Stimulated activated CD4-positive, alpha-beta T cell treated with anti-CD3 and anti-CD28 coated beads, Interleukin-2, amount 100 ng/mL, for 48 hours (primary cell): ENCODE measurements around the gene SENP1.

ENCODE experiments used
- DNase-seq, 2 donors: peaks; one replicate each; pipeline ENCODE4 v3.0.0-alpha.2; 2020

Gene SENP1

DNA sequence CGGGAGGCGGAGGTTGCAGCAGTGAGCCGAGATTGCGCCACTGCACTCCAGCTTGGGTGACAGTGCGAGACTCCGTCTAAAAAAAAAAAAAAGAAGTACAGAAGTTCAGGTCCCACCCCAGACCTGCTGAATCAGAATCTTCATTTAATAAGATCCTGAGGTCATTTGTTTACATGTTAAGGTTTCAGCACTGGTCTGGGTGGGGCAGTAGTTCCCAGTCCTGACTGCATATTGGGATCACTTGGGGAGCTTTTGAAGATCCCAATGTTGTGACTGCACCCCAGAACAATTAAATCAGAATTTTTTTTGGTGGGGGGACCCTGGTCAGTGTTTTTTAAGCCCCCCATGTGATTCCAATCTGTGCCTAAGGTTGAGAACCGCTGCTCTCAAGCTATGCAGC is 89.9 kb downstream of the SENP1 start:
- no peak for DNase-seq

DNA sequence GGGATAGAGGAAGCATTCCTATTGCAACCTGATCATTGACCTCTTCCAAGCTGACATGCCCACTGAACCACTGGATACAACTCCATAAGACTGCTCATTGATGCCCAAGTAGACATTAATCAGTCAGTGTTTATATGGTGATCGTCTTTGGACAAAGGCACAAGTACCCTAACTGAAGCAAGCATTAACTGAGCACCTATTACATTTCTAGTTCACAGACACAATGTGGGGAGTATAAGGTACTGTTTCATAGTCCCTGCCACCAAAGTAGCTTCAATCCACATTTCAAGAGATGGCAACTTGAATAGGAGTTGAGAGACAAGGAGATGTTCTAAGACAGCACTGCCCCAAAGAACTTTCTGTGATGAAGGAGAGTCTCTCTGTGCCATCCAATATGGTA is 90.8 kb downstream of the SENP1 start:
- DNase-seq: no peak

DNA sequence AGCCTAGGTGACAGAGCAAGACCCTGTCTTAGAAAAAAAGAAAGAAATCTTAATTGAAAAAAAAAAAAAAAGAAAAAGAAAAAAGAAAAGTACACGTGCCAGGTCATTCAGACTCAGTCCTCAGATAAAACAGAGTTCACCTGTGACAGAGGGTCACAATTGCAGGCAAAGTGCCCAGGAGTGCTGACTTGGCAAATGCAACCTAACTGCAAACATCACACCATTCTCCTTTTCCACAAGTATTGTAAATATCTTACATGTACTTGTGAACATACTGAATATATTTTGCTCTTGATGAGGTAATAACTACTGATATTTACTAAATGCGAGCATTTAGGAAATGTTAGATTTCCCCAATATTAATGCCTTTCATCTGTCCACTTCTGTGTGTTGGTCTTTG is 92.6 kb downstream of the SENP1 start:
- no peak for DNase-seq

DNA sequence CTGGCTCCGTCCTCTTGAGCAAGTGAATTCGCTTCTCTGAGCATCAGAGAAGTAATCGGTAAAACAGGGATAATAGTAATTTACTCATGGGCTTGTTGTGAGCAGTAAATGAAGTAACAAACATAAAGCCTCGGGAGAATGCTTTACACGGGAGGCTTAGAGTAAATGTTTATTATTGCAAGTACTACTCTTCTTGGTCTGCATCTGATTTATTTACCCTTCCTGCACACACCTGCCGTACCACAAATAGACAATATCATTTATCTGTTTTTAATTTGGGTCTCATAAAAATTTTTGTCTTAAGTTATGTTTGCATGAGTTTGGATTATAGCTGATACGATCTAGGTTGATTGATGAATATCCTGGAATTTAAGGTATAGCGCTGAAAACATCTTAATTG is 93.8 kb downstream of the SENP1 start:
- DNase-seq: no peak

DNA sequence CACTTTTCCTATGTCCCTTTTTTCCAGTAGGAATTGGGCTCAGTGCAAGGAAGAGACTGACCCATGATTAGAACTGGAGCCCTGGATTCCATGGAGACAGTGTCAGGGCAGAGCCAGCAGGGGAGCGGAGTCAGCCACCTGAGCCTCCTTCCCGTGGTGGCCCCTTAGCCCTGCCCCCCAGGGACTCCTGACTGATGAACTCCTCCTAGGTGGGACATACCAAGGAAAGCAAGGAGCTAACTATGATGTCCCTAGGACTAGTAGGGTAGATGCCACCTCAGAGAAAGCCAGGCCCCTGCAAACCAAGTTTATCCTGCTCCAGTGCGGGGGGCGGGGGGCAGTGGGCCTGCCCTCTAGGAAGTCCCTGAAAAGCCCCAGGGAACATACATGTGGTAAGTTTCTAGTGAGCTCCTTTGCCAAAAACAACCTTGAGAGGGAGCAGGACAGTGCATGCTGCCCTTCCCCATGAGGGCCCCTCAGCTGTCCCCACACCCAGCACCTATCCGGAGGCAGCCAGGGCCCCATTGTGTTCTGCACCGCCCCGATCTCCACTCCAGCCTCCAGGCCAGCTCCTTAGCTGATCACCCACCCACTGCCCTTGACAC is 95.4 kb downstream of the SENP1 start:
- no peak for DNase-seq

DNA sequence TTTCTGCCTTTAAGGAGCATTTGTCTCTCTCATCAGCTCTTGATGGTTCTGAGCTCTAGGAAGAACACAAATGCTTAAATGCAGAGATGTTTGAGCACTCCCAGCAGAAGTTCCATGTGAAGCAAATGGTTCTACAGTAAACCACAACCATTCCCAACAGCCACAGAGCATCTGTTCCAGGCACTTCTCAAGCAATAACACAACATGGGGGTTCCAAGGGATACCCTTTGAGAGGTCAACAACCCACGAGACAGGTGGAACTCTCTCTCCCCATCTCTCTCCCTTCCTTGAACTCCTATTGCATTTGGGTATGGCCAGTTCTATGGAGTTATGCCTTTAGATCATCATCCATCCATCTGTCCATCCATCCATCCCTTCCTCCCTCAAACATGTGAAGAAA is 96.4 kb downstream of the SENP1 start:
- DNase-seq: no peak

DNA sequence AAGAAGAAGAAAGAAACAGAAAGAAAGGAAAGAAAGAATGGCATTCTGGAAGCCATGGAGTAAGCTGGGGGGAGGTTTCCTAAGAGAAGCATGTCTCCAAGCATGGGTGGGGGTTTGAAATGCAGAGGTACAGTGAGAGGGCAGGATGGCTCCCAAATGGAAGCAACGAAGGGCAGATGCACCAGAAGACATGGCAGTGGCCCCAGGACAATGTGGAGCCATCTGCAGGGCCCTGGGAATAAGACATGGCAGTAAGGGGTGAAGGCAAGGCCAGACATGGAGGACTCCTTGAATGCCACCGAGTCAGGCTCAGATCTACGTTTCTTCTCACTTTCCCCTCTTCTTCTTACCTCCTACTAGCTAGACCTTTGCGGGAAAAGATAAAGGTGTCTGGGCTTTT is 96.9 kb downstream of the SENP1 start:
- no peak for DNase-seq

DNA sequence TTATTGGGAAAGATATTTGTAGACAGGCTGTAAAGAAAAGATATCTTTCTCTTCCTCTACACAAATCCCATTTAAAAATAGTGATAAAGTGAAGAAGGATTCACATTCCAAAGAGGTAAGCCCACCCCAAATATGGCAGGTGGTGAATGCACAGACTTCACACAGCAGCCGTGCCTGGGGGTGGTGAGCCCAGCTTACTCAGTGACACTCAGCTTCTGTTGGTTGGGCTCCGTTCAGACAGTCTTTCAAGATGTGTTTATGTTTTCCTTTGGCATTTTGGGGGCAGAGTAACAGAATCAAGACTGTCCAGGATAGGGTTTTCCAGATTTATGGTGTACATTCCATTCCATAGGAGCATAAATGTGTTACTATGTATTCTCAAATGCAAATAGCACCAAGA is 97.5 kb downstream of the SENP1 start:
- DNase-seq: no peak

DNA sequence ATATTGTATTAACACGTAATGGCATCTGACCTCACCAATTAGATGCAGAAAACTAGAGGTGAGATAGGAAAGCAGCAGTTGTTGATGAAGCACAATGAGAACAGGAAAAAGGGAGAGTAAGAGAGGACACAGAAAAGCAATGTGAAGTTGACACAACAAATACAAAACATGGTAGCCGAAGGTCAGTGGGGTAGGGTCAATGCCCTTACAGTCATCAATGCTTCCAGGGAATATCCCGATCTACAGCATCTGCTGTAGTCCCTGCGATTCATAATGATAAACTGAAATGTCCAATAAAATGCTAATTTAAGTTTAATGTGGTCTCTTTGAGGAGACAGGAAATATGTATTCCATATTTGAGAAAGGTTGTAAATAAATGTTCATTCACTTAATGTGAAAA is 98.7 kb downstream of the SENP1 start:
- DNase-seq: no peak

DNA sequence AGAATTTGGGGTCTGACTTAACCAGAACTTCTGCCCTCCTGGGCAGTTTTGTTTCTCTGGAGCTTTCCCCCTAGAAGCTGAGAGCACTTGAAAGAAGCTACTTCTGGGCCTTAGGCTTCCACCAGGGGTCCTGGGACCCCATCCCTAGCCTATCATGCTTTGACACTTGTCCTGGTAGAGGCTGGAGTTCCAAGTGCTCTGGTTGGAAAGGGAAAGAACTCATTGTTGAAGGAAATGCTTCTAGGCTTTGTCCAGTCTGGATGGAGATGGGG is 100.2 kb downstream of the SENP1 start:
- no peak for DNase-seq

DNA sequence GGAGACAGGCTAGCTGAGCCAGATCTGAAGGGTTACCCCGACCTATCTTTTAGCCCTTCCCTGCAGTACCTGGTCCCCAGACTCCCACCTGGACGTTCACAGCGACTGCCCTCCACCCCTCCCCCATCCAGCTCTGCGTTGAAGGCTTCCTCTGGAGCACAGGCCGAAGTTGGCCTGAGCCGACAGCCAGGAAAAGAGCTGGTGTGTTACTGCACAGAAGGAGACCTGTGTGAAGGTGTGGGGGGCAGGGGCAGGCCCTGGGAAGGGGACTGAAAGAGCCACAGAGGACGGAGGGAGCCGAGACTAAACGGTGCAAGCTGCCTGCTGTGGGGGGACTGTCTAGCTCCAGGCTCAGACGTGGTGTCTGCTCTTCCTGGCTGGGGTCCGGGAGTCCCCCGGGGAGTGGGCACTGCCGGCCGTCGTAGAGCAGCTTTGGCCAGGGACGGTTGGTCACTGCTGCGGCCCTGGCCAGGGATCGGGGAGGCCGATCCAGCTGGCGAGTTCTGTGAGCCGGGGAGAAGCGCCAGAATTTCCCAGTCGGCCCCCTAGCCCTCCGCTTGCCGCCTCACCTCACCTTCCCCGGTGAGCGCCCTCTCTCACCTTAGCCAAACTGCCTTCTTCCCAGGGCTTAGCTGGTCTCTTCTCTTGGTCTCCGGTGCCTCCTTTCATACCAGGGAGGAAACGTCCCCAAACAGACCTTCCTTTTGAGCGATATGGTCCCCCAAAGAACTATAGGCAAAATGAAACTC is 100.7 kb downstream of the SENP1 start:
- no peak for DNase-seq

DNA sequence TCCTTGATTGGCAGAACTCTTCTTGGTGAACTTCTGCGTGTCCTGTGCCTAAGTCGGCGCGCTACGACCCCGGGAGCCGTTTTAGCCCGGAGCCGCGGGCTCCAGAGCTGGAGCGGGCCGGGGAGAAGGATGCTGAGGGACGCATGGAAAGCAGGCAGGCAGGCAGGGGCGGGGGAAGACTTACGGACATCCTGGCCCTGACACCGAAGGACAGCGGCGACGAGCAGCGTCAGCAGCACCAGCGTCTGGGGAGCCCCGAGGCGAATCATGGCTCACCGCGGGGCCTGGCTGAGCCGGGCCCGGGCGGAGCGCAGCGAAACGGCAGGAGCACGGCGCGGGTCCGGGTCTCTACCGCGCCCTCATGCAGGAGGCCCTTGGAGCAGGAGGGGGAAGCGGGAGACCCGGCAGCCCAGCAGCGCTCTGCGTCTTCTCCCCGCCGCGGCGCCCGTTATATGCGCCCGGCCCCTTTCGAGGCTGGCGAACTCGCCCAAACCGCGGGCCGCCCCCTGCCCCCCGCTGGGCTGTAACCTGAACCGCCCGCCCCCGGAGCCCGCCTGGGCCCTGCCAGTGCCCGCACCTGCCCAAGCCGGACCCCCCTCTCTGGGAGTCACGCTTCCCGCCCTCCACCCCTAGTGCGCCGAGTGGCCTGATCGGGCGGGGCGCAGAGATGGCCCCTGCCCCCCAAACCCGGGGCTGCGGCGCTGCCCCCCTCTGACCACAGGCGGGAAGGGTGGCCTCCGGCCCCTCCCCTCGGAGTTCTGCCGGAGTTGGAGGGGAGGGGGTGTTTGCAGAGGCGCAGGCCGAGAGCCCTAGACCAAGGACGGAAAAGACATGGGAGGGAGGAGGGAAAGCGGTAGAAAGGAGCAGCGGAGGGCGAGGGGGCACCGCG is 101.6 kb downstream of the SENP1 start, which contains the start of gene COL2A1:
TSS of gene COL2A1 (minus strand) at position 424 of the 889 bp plus-strand sequence. CDS start at position 269, 155 bp downstream.
- DNase-seq: peak in 1 of 2 donors; percentile 39

DNA sequence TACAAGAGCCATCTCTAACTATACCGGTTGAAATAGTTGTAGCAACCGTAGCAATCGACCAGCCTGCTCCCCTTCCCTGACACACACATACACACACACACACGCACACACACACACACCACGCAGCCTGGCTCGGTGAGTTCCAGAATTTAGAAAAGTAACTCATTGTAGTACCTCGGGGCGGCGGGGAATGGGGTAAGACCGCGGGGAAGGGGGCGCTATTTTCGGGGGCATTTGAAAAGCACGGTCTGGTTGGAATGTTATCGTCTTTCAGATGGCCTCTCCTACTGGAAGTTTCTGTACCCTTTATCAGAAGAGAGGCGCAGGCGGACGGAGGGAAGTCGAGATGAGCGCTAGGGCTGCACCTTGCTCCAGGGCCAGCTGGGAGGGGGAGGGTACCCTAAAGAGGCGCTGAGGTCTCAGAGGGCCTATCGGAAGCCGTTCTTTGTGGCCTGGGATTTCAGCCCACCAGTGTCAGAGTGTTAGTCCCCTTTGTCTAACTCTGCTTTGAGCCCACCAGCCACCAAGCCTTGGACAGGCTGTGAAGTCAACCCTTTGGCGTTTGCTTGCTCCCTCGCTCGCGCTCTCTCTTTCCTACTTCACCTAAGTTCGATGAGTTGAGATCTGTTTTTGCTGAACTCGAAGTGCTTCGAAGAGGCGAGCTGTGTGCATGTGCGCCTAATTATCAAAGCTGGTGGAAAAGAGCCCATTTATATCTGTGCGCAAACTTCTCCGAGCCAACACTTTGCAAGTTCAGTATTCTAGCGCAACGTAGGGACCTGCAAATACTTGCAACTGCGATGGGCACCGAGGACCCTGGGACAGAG is 102.4 kb downstream of the SENP1 start:
- DNase-seq: no peak

DNA sequence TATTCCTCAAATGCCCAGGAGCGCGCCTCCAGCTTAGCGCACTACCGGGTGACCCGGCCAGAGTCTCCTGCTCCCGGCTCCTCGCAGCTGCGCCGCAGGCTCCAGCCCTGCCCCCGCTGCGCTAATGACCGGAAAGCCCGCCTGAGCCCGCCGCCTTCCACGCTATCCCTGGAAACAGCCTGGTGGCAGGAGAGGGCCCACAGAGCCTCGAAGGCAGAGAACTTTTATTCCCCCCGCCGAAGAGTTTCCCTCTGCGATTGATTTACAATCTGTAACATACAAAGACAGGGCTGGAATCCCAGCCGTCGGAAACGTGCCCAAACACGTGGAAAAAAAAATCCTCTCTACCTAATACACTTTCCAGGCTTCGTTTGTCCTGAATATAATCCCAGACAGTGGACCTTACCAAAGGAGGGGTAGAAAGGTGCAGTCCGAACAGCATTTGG is 103.1 kb downstream of the SENP1 start:
- DNase-seq: no peak

DNA sequence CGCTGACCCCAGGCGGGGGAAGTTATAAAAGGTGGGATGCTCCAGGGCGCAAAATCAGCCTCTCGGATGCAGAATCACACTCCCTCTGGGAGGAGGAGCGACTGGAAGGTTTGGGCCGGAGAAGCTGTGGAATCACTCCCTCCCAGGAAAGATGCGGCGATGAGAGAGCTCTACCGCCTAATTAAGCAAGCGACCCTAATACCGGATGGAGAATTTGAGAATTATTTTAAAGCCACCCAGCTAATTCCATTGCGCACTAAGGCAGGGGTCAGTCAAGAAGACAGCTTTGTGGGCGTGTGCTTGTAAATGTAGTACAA is 103.5 kb downstream of the SENP1 start:
- DNase-seq: no peak

DNA sequence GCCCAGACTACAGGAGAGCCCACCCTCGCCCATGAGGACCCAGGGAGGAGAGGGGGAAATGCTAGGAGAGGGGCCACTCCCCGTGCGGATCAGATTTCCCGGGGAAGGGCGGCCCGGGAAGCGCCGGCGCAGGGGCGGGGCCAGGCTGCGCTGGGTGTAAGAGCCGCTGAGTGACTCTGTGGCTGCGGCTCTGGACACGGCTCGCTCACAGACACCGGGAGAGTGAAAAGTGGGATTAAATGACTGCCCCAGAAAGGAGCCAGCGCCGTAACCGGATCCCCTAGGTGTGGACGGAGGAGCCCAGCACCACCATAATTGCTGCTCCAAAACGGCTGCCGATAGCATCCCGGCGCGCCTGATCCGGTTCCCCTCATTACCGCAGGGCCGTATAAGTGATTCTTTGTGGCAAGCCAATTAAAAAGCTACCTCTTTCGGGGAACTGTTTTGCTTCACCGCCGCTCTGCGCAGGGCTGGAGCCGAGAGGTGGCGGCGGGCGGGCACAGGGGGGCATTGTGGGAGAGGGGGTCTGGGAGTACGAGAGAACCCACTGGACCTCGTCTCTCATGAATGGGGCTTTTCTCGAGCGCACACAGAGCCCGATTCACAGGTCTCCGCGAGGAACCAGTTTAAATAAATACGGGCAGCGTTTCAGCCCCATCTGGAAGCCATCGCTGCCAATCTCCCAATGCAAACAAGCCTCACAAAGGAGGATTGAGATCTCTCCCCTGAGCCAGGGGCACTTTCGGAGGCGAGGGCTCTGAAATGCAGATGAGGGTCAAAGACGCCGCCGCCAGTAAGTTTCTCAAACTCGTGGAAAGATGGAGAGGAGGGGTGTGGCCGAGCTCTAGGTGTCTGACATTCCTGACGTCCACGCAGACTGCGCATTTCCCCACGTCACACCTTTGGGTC is 104.1 kb downstream of the SENP1 start:
- DNase-seq: no peak

DNA sequence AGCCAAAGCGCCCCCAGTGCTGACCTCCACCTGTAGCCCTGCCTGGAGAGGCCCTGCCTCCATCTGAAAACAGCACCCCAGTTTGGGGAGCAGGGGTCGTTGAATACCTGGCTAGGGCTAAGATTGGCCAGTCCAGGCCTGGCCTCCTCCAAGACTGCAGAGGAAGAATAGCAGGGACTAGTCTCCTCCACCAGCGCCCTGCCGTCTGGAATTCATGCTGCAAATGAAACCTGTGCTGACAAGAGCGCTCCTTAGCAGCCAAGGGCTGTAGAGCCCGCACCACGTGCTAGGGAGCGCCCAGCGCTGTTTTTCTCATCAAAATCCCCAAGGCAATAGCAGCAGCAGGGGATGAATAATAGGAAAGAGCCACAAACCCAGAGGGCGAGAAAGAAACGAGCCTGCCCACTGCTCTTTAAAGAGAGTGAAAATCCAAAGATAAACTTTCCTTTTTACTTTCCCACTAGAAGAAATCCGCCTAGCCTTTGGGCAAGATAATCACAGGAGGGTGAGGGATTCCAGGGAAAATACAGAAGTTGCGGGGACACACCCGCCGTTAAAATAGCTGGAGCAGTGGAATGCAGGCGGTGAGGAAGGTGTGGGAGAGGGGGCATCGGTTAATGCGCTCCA is 104.9 kb downstream of the SENP1 start:
- no peak for DNase-seq

DNA sequence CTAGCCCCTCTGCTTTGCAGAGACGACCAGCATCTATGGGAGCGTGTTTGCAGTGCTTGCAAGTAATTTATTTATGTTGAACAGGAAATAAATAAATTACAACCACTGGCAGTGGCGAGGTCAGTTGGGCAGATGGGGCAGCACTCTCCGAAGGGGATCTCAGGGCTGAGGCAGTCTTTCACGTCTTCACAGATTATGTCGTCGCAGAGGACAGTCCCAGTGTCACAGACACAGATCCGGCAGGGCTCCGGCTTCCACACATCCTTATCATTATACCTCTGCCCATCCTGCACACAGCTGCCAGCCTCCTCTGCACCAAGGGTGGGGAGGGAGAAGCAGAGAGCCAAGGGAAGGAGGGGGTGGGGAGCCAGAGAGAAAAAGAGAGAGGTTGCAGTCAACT is 106.1 kb downstream of the SENP1 start:
- no peak for DNase-seq

DNA sequence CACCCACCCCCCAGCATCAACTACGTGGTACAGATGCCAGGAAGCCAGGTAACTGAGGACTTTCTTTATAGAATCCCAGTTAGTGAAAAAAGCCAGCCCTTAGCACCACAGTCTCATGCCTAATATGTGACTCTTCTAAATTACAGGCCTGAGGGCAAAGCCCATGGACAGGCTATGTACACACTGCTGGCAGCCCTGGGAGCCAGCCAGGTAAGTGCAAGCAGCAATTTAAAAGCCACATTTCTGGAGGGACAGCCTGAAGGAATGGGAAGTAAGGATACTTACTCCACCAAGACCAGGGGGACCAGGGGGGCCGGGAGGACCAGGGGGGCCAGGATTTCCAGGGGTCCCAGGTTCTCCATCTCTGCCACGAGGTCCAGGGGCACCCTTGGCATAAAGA is 108.6 kb downstream of the SENP1 start:
- no peak for DNase-seq

DNA sequence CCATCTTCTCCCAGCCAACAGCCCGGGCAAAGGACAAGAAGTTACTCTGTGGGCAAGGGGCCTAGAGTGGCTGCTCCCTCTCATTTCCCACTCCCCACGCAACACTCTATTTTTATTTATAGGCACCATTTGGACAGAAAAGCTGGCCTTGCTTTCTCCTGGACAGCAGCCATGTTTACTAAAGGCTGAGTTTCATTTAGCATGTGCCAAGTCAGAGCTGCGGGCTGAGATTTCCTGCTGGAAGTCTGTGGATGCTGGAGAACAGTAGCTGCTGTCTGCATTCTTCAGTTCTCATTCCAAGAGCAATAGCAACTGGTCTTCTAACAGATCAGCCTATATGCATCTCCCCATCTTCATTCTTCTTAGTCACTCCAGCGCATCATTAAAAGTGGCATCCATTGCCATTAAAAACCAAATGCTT is 109.9 kb downstream of the SENP1 start:
- DNase-seq: no peak

DNA sequence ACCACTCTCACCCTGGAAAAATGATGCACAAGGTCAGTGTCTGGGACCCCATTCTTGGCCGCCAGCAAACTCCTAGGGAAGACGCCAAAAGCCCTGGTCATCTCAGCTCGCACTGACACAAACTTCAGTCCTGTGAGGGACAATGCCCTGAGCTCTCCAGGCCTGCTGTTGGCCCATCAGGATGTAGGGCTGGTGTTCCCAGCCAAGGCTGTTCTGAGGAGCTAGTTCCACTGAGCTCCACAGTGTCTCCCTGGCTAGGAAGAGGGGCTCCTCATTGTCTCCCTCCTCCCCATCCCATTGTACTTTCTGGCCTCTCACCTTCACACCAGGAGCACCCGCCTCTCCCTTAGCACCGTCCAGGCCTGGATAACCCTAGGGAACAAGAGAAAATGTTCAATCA is 112.4 kb downstream of the SENP1 start:
- no peak for DNase-seq
